ENCODE measurements around the gene PRPSAP1.

DNA sequence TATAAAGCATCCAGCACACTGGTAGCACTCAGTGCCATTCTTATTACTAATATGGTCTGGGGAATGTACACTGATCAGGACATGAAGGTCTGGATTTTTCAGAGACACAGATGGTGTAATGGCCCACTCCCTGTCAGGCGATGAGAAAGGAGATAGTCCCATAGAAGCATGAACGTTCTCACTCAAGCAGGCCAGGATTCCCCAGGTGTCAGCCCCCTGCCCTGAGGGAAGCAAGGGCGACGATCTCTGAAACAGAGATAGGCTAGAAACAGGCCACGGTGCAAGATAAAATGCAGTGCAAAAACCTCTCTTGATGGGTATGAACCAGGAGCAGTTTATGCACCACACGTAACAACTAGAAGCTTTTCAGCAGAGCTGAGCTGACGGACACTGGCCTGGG is 10.6 kb downstream of the PRPSAP1 start:
- TF ChIP-seq GABPA (IDR thresholded peaks at IDR 0.05; ENCODE audit: borderline replicate concordance, insufficient read depth, low read length): no peak
- TF ChIP-seq, protein P1, sequence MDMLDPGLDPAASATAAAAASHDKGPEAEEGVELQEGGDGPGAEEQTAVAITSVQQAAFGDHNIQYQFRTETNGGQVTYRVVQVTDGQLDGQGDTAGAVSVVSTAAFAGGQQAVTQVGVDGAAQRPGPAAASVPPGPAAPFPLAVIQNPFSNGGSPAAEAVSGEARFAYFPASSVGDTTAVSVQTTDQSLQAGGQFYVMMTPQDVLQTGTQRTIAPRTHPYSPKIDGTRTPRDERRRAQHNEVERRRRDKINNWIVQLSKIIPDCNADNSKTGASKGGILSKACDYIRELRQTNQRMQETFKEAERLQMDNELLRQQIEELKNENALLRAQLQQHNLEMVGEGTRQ (IDR thresholded peaks at IDR 0.05; ENCODE audit: low read length): no peak
- no peak for TF ChIP-seq BRCA1 (IDR thresholded peaks at IDR 0.05; ENCODE audit: low read depth, low read length)
